GM19239 (cell line): ENCODE data around the gene DCPS.
"Not testable (repeated sequence)": the region's sequence is repeated elsewhere in the genome, so short reads cannot be mapped to it uniquely, and the experiment has no call there.

ENCODE experiments used
- DNase-seq: peaks from one replicate; pipeline ENCODE4 v3.0.0; 2011; ENCODE audit warnings: low spot score; ENCODE audit not compliant: insufficient read length
- FAIRE-seq: peaks from 2 replicates; lab custom pipeline; 2011; peaks lifted over from hg19 to GRCh38; lab: Jason Lieb, UNC

Gene DCPS

GRCh38 chr11:126357055-126357962 lies 53.4 kb downstream of the DCPS start:
- no peak for FAIRE-seq

GRCh38 chr11:126357969-126358762 lies 54.3 kb downstream of the DCPS start:
- DNase-seq (no peak), FAIRE-seq (no peak)

More at GRCh38 chr11:126357055-126357962, 53.4 kb downstream of the DCPS start:
- DNase-seq = no peak

GRCh38 chr11:126358763-126359160 lies 54.9 kb downstream of the DCPS start:
- no peak for FAIRE-seq
- no peak for DNase-seq

- FAIRE-seq = no peak
- no peak for DNase-seq
Observed at GRCh38 chr11:126359431-126360048, 55.7 kb downstream of the DCPS start.

- no peak for FAIRE-seq
- DNase-seq = no peak
Observed at GRCh38 chr11:126360049-126360446, 56.2 kb downstream of the DCPS start.

GRCh38 chr11:126361400-126361799 lies 57.5 kb downstream of the DCPS start:
- FAIRE-seq (no peak), DNase-seq (no peak)

- no peak for FAIRE-seq
Observed at GRCh38 chr11:126362879-126363655, 59.2 kb downstream of the DCPS start.

GRCh38 chr11:126363706-126364248 lies 59.9 kb downstream of the DCPS start:
- FAIRE-seq = no peak
- no peak for DNase-seq

More at GRCh38 chr11:126362879-126363655, 59.2 kb downstream of the DCPS start:
- DNase-seq = no peak

GRCh38 chr11:126364735-126365134 lies 60.9 kb downstream of the DCPS start:
- not testable (repeated sequence) for DNase-seq, FAIRE-seq

GRCh38 chr11:126365508-126365907 lies 61.6 kb downstream of the DCPS start:
- DNase-seq, FAIRE-seq: not testable (repeated sequence)

GRCh38 chr11:126366064-126366822 lies 62.4 kb downstream of the DCPS start:
- DNase-seq = no peak
- FAIRE-seq = no peak

- not testable (repeated sequence) for FAIRE-seq, DNase-seq
Observed at GRCh38 chr11:126366823-126367654, 63.2 kb downstream of the DCPS start.

GRCh38 chr11:126367806-126368205 lies 63.9 kb downstream of the DCPS start:
- not testable (repeated sequence) for DNase-seq, FAIRE-seq

- not testable (repeated sequence) for DNase-seq
- FAIRE-seq = peak; percentile 89
Observed at GRCh38 chr11:126368336-126369119, 64.7 kb downstream of the DCPS start.

- no peak for FAIRE-seq
- no peak for DNase-seq
Observed at GRCh38 chr11:126370016-126370415, 66.2 kb downstream of the DCPS start.

GRCh38 chr11:126371595-126371994 lies 67.7 kb downstream of the DCPS start:
- no peak for DNase-seq
- no peak for FAIRE-seq
